HepG2 (cell line): ENCODE results near the gene SLFN12L. TPM values are rescaled to one million over a fixed set of nuclear protein-coding genes. Genes with fewer than 3 reads are reported as not detected.

ENCODE experiments used
- ATAC-seq: fragments of 200-7000 bp; cut with Tn5 transposase; 3 replicates; pipeline ENCODE4 v1.9.1; 2020; ENCODE audit warnings: mild to moderate bottlenecking, moderate library complexity
- BruUV-seq: library from RNA; stranded (reverse); fragments of 400-500 nt; replicated peaks from 2 replicates; lab custom pipeline; 2021; lab: Mats Ljungman, UMichigan
- CTCF ChIA-PET: fragments of 300-600 bp; formaldehyde crosslinking; extraction: SDS; loops from one replicate; lab custom pipeline; 2021; ENCODE audit warnings: low total read pairs, inconsistent platforms, low intra/inter-chr PET ratio; lab: Yijun Ruan, JAX
- POLR2A ChIA-PET: fragments of 350-600 bp; sonication (Branson Sonifier 250); formaldehyde crosslinking; loops from one replicate; lab custom pipeline; 2020; ENCODE audit warnings: antibody characterized with exemption, inconsistent platforms; lab: Yijun Ruan, JAX
- DNase-seq: peaks from one replicate; pipeline ENCODE4 v3.0.0-alpha.2; 2015; ENCODE audit warnings: low spot score
- FAIRE-seq: peaks from 3 replicates; lab custom pipeline; 2011; peaks lifted over from hg19 to GRCh38; lab: Jason Lieb, UNC
- H2AFZ ChIP-seq: one replicate; pipeline ENCODE4 v1.6.1; 2011; ENCODE audit warnings: low read length, inconsistent platforms
- H3K27ac ChIP-seq: fragments of 300-600 bp; 3 replicates; pipeline ENCODE4 v1.8.0; 2011; ENCODE audit warnings: mixed run types, mild to moderate bottlenecking, mixed read lengths, low read length, inconsistent platforms; ENCODE audit not compliant: insufficient read depth; ENCODE audit errors: extremely low read length
- H3K27me3 ChIP-seq, 2 experiments: fragments of 200-600 bp in 1 of 2; 2 replicates in 1 of 2; 3 replicates in 1 of 2; pipeline versions ENCODE4 v1.6.0 to v1.8.0; 2011; ENCODE audit warnings: low read length in 2 of 2, mild to moderate bottlenecking in 2 of 2, moderate library complexity in 2 of 2, inconsistent platforms in 1 of 2; ENCODE audit not compliant: insufficient read depth in 2 of 2, control insufficient read depth in 1 of 2
- H3K36me3 ChIP-seq, 2 experiments: fragments of 200-600 bp in 1 of 2; replicated peaks in 1 of 2; 2 replicates in 1 of 2; 3 replicates in 1 of 2; pipeline versions ENCODE4 v1.5.1 to v1.8.0; 2011; ENCODE audit warnings: low read length in 2 of 2, inconsistent platforms in 1 of 2; ENCODE audit not compliant: insufficient read depth in 2 of 2, control insufficient read depth in 1 of 2
- H3K4me1 ChIP-seq: 2 replicates; pipeline ENCODE4 v1.5.1; 2012; ENCODE audit warnings: low read length, inconsistent platforms; ENCODE audit not compliant: insufficient read depth
- H3K4me2 ChIP-seq: 2 replicates; pipeline ENCODE4 v1.6.0; 2011; ENCODE audit warnings: low read depth, low read length, inconsistent platforms
- H3K4me3 ChIP-seq, 3 experiments: fragments of 200-600 bp in 1 of 3; sonication (generic), shearing (Covaris generic) in 1 of 3; replicated peaks in 1 of 3; 2 replicates each; pipeline ENCODE4 v1.5.1; 2011 to 2016; ENCODE audit warnings: low read length in 3 of 3, inconsistent platforms in 2 of 3, low read depth in 2 of 3, mild to moderate bottlenecking in 2 of 3, control low read depth in 1 of 3, mixed read lengths in 1 of 3; ENCODE audit not compliant: insufficient read depth in 1 of 3
- H3K79me2 ChIP-seq: one replicate; pipeline ENCODE4 v1.6.1; 2011; ENCODE audit warnings: low read length, inconsistent platforms; ENCODE audit not compliant: insufficient read depth
- H3K9ac ChIP-seq: 2 replicates; pipeline ENCODE4 v1.6.0; 2011; ENCODE audit warnings: mild to moderate bottlenecking, low read depth, low read length, inconsistent platforms; ENCODE audit not compliant: insufficient read depth
- H3K9me3 ChIP-seq: 2 replicates; pipeline ENCODE4 v1.5.1; 2012; ENCODE audit warnings: mild to moderate bottlenecking, low read length
- H4K20me1 ChIP-seq: 2 replicates; pipeline ENCODE4 v1.6.0; 2011; ENCODE audit warnings: inconsistent platforms, mild to moderate bottlenecking, low read length, moderate library complexity; ENCODE audit not compliant: insufficient read depth
- GTF3A ChIP-seq: sonication (generic); formaldehyde crosslinking; conservative IDR thresholded peaks from 2 replicates; pipeline ENCODE4 v1.4.0; 2020; ENCODE audit warnings: mild to moderate bottlenecking, missing genetic modification reagents
- HOXA3 ChIP-seq: sonication (generic); formaldehyde crosslinking; IDR thresholded peaks from 2 replicates; pipeline ENCODE4 v1.5.0; 2020; ENCODE audit warnings: missing genetic modification reagents
- KLF12 ChIP-seq: sonication (generic); formaldehyde crosslinking; IDR thresholded peaks from 2 replicates; pipeline ENCODE4 v1.4.0; 2020; ENCODE audit warnings: missing genetic modification reagents, borderline replicate concordance
- LCORL ChIP-seq, 2 experiments: fragments of 450-650 bp in 1 of 2; sonication (generic) in 1 of 2; formaldehyde crosslinking in 1 of 2; IDR thresholded peaks; 2 replicates each; pipeline versions ENCODE4 v1.5.0 to v1.6.1; 2017 to 2020; ENCODE audit warnings: antibody characterized with exemption in 1 of 2, missing genetic modification reagents in 1 of 2
- NRL ChIP-seq: sonication (generic); formaldehyde crosslinking; IDR thresholded peaks from 2 replicates; pipeline ENCODE4 v1.5.0; 2020; ENCODE audit warnings: missing genetic modification reagents, mild to moderate bottlenecking, moderate library complexity, borderline replicate concordance
- ZNF354B ChIP-seq: sonication (generic); formaldehyde crosslinking; IDR thresholded peaks from 2 replicates; pipeline ENCODE4 v1.8.0; 2022; ENCODE audit warnings: mild to moderate bottlenecking, missing genetic modification reagents
- WGBS: methylation state at CpG from one replicate; pipeline ENCODE4 v1.1.6; 2017; ENCODE audit warnings: low lambda C conversion rate; 5-methylcytosine and 5-hydroxymethylcytosine counted together
- in situ Hi-C: cut with HindIII; loops from 2 replicates; pipeline ENCODE4 v1.10.0; 2017; ENCODE audit warnings: low pct_unique_long_range_greater_than_20kb; ENCODE audit not compliant: extremely low pct_ligation_motif_present
- intact Hi-C: fragments of 100-400 bp; cut with micrococcal nuclease; formaldehyde crosslinking; loops from one replicate; pipeline ENCODE4 v1.10.0; 2022; ENCODE audit not compliant: unreplicated experiment
- polyA plus RNA-seq, 8 experiments: library from polyadenylated mRNA; depleted of rRNA in 3 of 8; stranded (reverse) in 7 of 8; unstranded in 1 of 8; fragments of >200 nt; fragmentation: Illumina TruSeq in 4 of 8; extraction: Trizol in 4 of 8; gene quantifications; 2 replicates each; pipeline versions ENCODE4 v1.2.1 to v1.2.3, GENCODE V29; 2011 to 2016; ENCODE audit warnings: low read depth in 4 of 8, missing spikeins in 1 of 8, mixed read lengths in 1 of 8; ENCODE audit not compliant: insufficient read depth in 1 of 8
- total RNA-seq, 5 experiments: library from RNA; depleted of rRNA; stranded (reverse); fragments of >200 nt; fragmentation: Illumina TruSeq; extraction: Trizol; gene quantifications; 2 replicates each; pipeline ENCODE4 v1.2.3, GENCODE V29; 2016; ENCODE audit warnings: low read depth in 1 of 5
- TF ChIP-seq, protein P1 (sequence below): IDR thresholded peaks from 2 replicates; pipeline ENCODE4 v1.6.1; 2016; ENCODE audit warnings: low read depth, missing genetic modification reagents, missing compliant biosample characterization
- TF ChIP-seq, protein P2 (sequence below): sonication (generic); formaldehyde crosslinking; IDR thresholded peaks from 2 replicates; pipeline ENCODE4 v1.8.0; 2022; ENCODE audit warnings: low read depth, missing genetic modification reagents

Gene SLFN12L
- total and polyA plus RNA-seq, 2 of the 13 experiments (the other 11 are each of a cell fraction or from before 2014, with no cell fraction given): not detected

DNA sequence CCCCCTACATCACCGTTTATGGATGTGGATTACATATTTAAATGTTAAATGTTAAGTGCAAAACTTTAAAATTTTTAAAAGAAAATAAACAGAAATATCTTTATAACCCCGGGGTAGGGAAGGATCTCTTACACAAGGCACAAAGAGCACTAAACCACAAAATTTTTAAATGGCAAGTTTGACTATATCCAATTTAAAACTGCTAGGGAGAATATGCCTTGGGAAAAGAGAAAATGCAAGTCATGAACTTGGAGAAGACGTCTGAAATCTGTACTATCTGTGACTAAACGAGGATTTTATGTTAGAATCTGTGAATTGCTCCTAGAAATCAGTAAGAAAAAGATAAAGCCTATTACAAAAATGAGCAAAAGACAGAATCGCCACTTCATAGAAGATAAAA is 60.2 kb downstream of the SLFN12L start:
- ChIA-PET CTCF (no interaction called here), POLR2A (no interaction called here)
- no peak for ATAC-seq
- BruUV-seq: no TSS peak
- intact Hi-C loops: no loop called here
- no peaks in the 10 kb centered on the region for H3K79me2 ChIP-seq
- H3K4me2 ChIP-seq: no peak overlapping the region
- H3K27ac ChIP-seq: no peak overlapping the region
- H3K9ac ChIP-seq: no peak overlapping the region
- H3K36me3 ChIP-seq: no peaks in the 10 kb centered on the region
- no peaks in the 10 kb centered on the region for H4K20me1 ChIP-seq
- no peak for DNase-seq
- no peaks in the 10 kb centered on the region for H3K9me3 ChIP-seq
- H2AFZ ChIP-seq: no peak overlapping the region
- H3K4me1 ChIP-seq: no peaks in the 10 kb centered on the region
- no peak overlapping the region for H3K4me3 ChIP-seq
- WGBS: 2% methylated on average over 5 of the region's 5 CpGs
- peaks cover 0 to 4% of the 10 kb centered on the region in 2 experiments; a peak in 1 of 5 replicates for H3K27me3 ChIP-seq
- FAIRE-seq: no peak
- in situ Hi-C loops: no loop called here
- TF ChIP-seq KLF12 (CRISPR knock-in tag): no peak
- no peak for TF ChIP-seq NRL (CRISPR knock-in tag)
- TF ChIP-seq, protein P1, sequence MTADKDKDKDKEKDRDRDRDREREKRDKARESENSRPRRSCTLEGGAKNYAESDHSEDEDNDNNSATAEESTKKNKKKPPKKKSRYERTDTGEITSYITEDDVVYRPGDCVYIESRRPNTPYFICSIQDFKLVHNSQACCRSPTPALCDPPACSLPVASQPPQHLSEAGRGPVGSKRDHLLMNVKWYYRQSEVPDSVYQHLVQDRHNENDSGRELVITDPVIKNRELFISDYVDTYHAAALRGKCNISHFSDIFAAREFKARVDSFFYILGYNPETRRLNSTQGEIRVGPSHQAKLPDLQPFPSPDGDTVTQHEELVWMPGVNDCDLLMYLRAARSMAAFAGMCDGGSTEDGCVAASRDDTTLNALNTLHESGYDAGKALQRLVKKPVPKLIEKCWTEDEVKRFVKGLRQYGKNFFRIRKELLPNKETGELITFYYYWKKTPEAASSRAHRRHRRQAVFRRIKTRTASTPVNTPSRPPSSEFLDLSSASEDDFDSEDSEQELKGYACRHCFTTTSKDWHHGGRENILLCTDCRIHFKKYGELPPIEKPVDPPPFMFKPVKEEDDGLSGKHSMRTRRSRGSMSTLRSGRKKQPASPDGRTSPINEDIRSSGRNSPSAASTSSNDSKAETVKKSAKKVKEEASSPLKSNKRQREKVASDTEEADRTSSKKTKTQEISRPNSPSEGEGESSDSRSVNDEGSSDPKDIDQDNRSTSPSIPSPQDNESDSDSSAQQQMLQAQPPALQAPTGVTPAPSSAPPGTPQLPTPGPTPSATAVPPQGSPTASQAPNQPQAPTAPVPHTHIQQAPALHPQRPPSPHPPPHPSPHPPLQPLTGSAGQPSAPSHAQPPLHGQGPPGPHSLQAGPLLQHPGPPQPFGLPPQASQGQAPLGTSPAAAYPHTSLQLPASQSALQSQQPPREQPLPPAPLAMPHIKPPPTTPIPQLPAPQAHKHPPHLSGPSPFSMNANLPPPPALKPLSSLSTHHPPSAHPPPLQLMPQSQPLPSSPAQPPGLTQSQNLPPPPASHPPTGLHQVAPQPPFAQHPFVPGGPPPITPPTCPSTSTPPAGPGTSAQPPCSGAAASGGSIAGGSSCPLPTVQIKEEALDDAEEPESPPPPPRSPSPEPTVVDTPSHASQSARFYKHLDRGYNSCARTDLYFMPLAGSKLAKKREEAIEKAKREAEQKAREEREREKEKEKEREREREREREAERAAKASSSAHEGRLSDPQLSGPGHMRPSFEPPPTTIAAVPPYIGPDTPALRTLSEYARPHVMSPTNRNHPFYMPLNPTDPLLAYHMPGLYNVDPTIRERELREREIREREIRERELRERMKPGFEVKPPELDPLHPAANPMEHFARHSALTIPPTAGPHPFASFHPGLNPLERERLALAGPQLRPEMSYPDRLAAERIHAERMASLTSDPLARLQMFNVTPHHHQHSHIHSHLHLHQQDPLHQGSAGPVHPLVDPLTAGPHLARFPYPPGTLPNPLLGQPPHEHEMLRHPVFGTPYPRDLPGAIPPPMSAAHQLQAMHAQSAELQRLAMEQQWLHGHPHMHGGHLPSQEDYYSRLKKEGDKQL: no peak
- TF ChIP-seq LCORL (IDR thresholded peaks at IDR 0.05): no peak
- no peak for TF ChIP-seq LCORL (CRISPR knock-in tag; IDR thresholded peaks at IDR 0.05)
- no peak for TF ChIP-seq GTF3A (CRISPR knock-in tag)
- TF ChIP-seq ZNF354B (CRISPR knock-in tag): no peak
- TF ChIP-seq HOXA3: no peak
- TF ChIP-seq, protein P2, sequence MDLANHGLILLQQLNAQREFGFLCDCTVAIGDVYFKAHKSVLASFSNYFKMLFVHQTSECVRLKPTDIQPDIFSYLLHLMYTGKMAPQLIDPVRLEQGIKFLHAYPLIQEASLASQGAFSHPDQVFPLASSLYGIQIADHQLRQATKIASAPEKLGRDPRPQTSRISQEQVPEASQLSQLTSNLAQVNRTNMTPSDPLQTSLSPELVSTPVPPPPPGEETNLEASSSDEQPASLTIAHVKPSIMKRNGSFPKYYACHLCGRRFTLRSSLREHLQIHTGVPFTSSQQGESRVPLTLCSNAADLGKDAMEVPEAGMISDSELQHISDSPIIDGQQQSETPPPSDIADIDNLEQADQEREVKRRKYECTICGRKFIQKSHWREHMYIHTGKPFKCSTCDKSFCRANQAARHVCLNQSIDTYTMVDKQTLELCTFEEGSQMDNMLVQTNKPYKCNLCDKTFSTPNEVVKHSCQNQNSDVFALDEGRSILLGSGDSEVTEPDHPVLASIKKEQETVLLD (CRISPR knock-in tag): no peak
